Adrenal gland (tissue), 5 donors: ENCODE measurements around the gene LYPD1.

ENCODE experiments used
- CTCF ChIP-seq, 6 experiments: fragments of 450-650 bp in 4 of 6; fragments of 200-600 bp in 2 of 6; sonication (generic) in 1 of 6; IDR thresholded peaks; 1 replicate in 5 of 6; 2 replicates in 1 of 6; pipeline versions ENCODE4 v1.5.1 to v1.8.0; 2016 to 2021; ENCODE audit warnings: antibody characterized with exemption in 6 of 6, mild to moderate bottlenecking in 2 of 6, moderate library complexity in 1 of 6
- POLR2A ChIP-seq, 2 donors: fragments of 450-650 bp; IDR thresholded peaks; one replicate each; pipeline ENCODE4 v1.6.1; 2017; ENCODE audit warnings: antibody characterized with exemption in 2 of 2, mild to moderate bottlenecking in 2 of 2, moderate library complexity in 1 of 2
- donor health status: DM: no; HTN: no; CAD: no.

- TF ChIP-seq CTCF (IDR thresholded peaks at IDR 0.05) (no peak), POLR2A (IDR thresholded peaks at IDR 0.05) (no peak)
Measured at GRCh38 chr2:132715386-132716351, 45.7 kb upstream of the LYPD1 start.
